Dedifferentiated amniotic fluid mesenchymal stem cell (primary cell): Measurements from ENCODE around the gene PDSS2.
"Not testable (repeated sequence)": the region's sequence is repeated elsewhere in the genome, so short reads cannot be mapped to it uniquely, and the experiment has no call there.

ENCODE experiments used
- DNase-seq: peaks from one replicate; pipeline ENCODE4 v3.0.0-alpha.2; 2016; ENCODE audit errors: extremely low spot score

Gene PDSS2

GRCh38 chr6:107321793-107322192 lies 137.6 kb downstream of the PDSS2 start:
- DNase-seq = no peak

- peak; percentile 14 for DNase-seq
Observed at GRCh38 chr6:107319906-107320530, 139.3 kb downstream of the PDSS2 start.

GRCh38 chr6:107318100-107318736 lies 141.1 kb downstream of the PDSS2 start:
- DNase-seq = peak; percentile 33

- DNase-seq = no peak
Observed at GRCh38 chr6:107315114-107315513, 144.2 kb downstream of the PDSS2 start.

GRCh38 chr6:107314531-107314939 lies 144.8 kb downstream of the PDSS2 start:
- DNase-seq = no peak

GRCh38 chr6:107313776-107314175 lies 145.6 kb downstream of the PDSS2 start:
- no peak for DNase-seq

- DNase-seq = no peak
Observed at GRCh38 chr6:107310362-107310761, 149.0 kb downstream of the PDSS2 start.

- no peak for DNase-seq
Observed at GRCh38 chr6:107308677-107309076, 150.7 kb downstream of the PDSS2 start.

GRCh38 chr6:107305994-107306393 lies 153.4 kb downstream of the PDSS2 start:
- not testable (repeated sequence) for DNase-seq

- DNase-seq = no peak
Observed at GRCh38 chr6:107305391-107305790, 154.0 kb downstream of the PDSS2 start.

GRCh38 chr6:107304421-107305025 lies 154.8 kb downstream of the PDSS2 start:
- no peak for DNase-seq

- no peak for DNase-seq
Observed at GRCh38 chr6:107293350-107293749, 166.0 kb downstream of the PDSS2 start.

- no peak for DNase-seq
Observed at GRCh38 chr6:107292715-107293271, 166.6 kb downstream of the PDSS2 start.

GRCh38 chr6:107290491-107290890 lies 168.9 kb downstream of the PDSS2 start:
- no peak for DNase-seq

- DNase-seq = not testable (repeated sequence)
Observed at GRCh38 chr6:107289258-107289657, 170.1 kb downstream of the PDSS2 start.

GRCh38 chr6:107285683-107286082 lies 173.7 kb downstream of the PDSS2 start:
- not testable (repeated sequence) for DNase-seq

GRCh38 chr6:107284805-107285204 lies 174.6 kb downstream of the PDSS2 start:
- no peak for DNase-seq

- no peak for DNase-seq
Observed at GRCh38 chr6:107280791-107281190, 178.6 kb downstream of the PDSS2 start.

GRCh38 chr6:107280001-107280400 lies 179.4 kb downstream of the PDSS2 start:
- not testable (repeated sequence) for DNase-seq

GRCh38 chr6:107275330-107275865 lies 184.0 kb downstream of the PDSS2 start:
- no peak for DNase-seq

GRCh38 chr6:107274288-107274687 lies 185.1 kb downstream of the PDSS2 start:
- no peak for DNase-seq

GRCh38 chr6:107272246-107272645 lies 187.1 kb downstream of the PDSS2 start:
- no peak for DNase-seq
